HG03039 (cell line): ENCODE data around the gene SRGAP2C.
"Not testable (repeated sequence)": the region's sequence is repeated elsewhere in the genome, so short reads cannot be mapped to it uniquely, and the experiment has no call there.

ENCODE experiments used
- ATAC-seq: cut with Tn5 transposase; IDR thresholded peaks from one replicate; pipeline ENCODE4 v1.9.1; 2021; ENCODE audit warnings: mild to moderate bottlenecking, moderate library complexity; ENCODE audit not compliant: unreplicated experiment

Gene SRGAP2C

GRCh38 chr1:121408354-121408753 is 223.6 kb downstream of the SRGAP2C start:
- no peak for ATAC-seq

GRCh38 chr1:121413821-121414220 is 229.0 kb downstream of the SRGAP2C start:
- ATAC-seq = no peak

- no peak for ATAC-seq
Observed at GRCh38 chr1:121414905-121415304, 230.1 kb downstream of the SRGAP2C start.

- no peak for ATAC-seq
Observed at GRCh38 chr1:121417325-121417923, 232.6 kb downstream of the SRGAP2C start.

GRCh38 chr1:121418369-121419049 is 233.7 kb downstream of the SRGAP2C start:
- ATAC-seq = no peak

GRCh38 chr1:121419050-121419615 is 234.4 kb downstream of the SRGAP2C start:
- not testable (repeated sequence) for ATAC-seq

- ATAC-seq = not testable (repeated sequence)
Observed at GRCh38 chr1:121421490-121421889, 236.7 kb downstream of the SRGAP2C start.

- not testable (repeated sequence) for ATAC-seq
Observed at GRCh38 chr1:121423956-121424355, 239.2 kb downstream of the SRGAP2C start.

GRCh38 chr1:121433517-121433916 is 248.7 kb downstream of the SRGAP2C start:
- not testable (repeated sequence) for ATAC-seq

- ATAC-seq = not testable (repeated sequence)
Observed at GRCh38 chr1:121438862-121439261, 254.1 kb downstream of the SRGAP2C start.

- no peak for ATAC-seq
Observed at GRCh38 chr1:121440993-121441392, 256.2 kb downstream of the SRGAP2C start.
